Caco-2 (cell line): ENCODE results near the gene NR4A2. TPM values are rescaled to one million over a fixed set of nuclear protein-coding genes. Genes with fewer than 3 reads are reported as not detected.
"Not testable (repeated sequence)": the region's sequence is repeated elsewhere in the genome, so short reads cannot be mapped to it uniquely, and the experiment has no call there.

Source experiments
- BruUV-seq: library from RNA; stranded (reverse); fragments of 400-500 nt; replicated peaks from 2 replicates; lab custom pipeline; 2021; lab: Mats Ljungman, UMichigan
- CTCF ChIA-PET: fragments of 300-600 bp; sonication (Branson Sonifier 250); formaldehyde crosslinking; loops from one replicate; lab custom pipeline; 2022; ENCODE audit warnings: antibody characterized with exemption; lab: Charles Lee
- POLR2A ChIA-PET: fragments of 300-600 bp; sonication (Branson Sonifier 250); formaldehyde crosslinking; loops from one replicate; lab custom pipeline; 2022; ENCODE audit warnings: antibody characterized with exemption; lab: Charles Lee
- DNase-seq, 2 experiments: peaks; one replicate each; pipeline versions ENCODE4 v3.0.0 to v3.0.0-alpha.2; 2020 to 2022
- H3K27me3 ChIP-seq: replicated peaks from 2 replicates; pipeline ENCODE4 v1.6.0; 2011; ENCODE audit warnings: low read length; ENCODE audit not compliant: control insufficient read depth, insufficient read depth
- H3K36me3 ChIP-seq: 2 replicates; pipeline ENCODE4 v1.5.1; 2011; ENCODE audit warnings: low read length; ENCODE audit not compliant: control insufficient read depth, insufficient read depth
- H3K4me1 ChIP-seq: fragments of 250-450 bp; sonication (Bioruptor Pico); 2 replicates; pipeline ENCODE4 v1.5.1; 2020; ENCODE audit warnings: mild to moderate bottlenecking
- H3K4me3 ChIP-seq: 2 replicates; pipeline ENCODE4 v1.5.1; 2011; ENCODE audit warnings: low read depth, mild to moderate bottlenecking, control low read depth, low read length
- H3K9me3 ChIP-seq: fragments of 250-450 bp; sonication (Bioruptor Pico); 2 replicates; pipeline ENCODE4 v1.5.1; 2020; ENCODE audit warnings: mild to moderate bottlenecking, moderate library complexity
- H3K27ac Mint-ChIP-seq: one replicate; pipeline ENCODE4 v1.8.0; 2022; ENCODE audit warnings: mixed read lengths; ENCODE audit not compliant: unreplicated experiment
- H3K27me3 Mint-ChIP-seq: one replicate; pipeline ENCODE4 v1.8.0; 2022; ENCODE audit warnings: mixed read lengths; ENCODE audit not compliant: insufficient read depth, unreplicated experiment
- H3K36me3 Mint-ChIP-seq: one replicate; pipeline ENCODE4 v1.8.0; 2022; ENCODE audit warnings: mild to moderate bottlenecking, mixed read lengths; ENCODE audit not compliant: insufficient read depth, unreplicated experiment
- H3K4me1 Mint-ChIP-seq: one replicate; pipeline ENCODE4 v1.8.0; 2022; ENCODE audit warnings: low read depth, mixed read lengths; ENCODE audit not compliant: unreplicated experiment
- H3K4me3 Mint-ChIP-seq: one replicate; pipeline ENCODE4 v1.8.0; 2022; ENCODE audit warnings: mild to moderate bottlenecking, moderate library complexity, mixed read lengths; ENCODE audit not compliant: unreplicated experiment
- H3K9me3 Mint-ChIP-seq: one replicate; pipeline ENCODE4 v1.8.0; 2022; ENCODE audit warnings: mixed read lengths; ENCODE audit not compliant: unreplicated experiment
- intact Hi-C: fragments of 100-400 bp; cut with micrococcal nuclease; formaldehyde crosslinking; loops from one replicate; pipeline ENCODE4 v1.10.0; 2022; ENCODE audit not compliant: unreplicated experiment
- total RNA-seq: library from RNA; stranded (reverse); gene quantifications from 2 replicates; pipeline ENCODE4 v1.2.3, GENCODE V29; 2022
- TF ChIP-seq, protein P1 (sequence below), 2 experiments: fragments of 200-600 bp in 1 of 2; IDR thresholded peaks; 1 replicate in 1 of 2; 2 replicates in 1 of 2; pipeline versions ENCODE4 v1.5.1 to v1.8.0; 2011 to 2022; ENCODE audit warnings: antibody characterized with exemption in 1 of 2, control low read depth in 1 of 2, inconsistent platforms in 1 of 2, low read depth in 1 of 2, low read length in 1 of 2, mild to moderate bottlenecking in 1 of 2, moderate library complexity in 1 of 2; ENCODE audit not compliant: insufficient read depth in 1 of 2, severe bottlenecking in 1 of 2, unreplicated experiment in 1 of 2

The NR4A2 gene
- total RNA-seq, 1 experiment from 2014 or later, result 0.91 TPM

DNA sequence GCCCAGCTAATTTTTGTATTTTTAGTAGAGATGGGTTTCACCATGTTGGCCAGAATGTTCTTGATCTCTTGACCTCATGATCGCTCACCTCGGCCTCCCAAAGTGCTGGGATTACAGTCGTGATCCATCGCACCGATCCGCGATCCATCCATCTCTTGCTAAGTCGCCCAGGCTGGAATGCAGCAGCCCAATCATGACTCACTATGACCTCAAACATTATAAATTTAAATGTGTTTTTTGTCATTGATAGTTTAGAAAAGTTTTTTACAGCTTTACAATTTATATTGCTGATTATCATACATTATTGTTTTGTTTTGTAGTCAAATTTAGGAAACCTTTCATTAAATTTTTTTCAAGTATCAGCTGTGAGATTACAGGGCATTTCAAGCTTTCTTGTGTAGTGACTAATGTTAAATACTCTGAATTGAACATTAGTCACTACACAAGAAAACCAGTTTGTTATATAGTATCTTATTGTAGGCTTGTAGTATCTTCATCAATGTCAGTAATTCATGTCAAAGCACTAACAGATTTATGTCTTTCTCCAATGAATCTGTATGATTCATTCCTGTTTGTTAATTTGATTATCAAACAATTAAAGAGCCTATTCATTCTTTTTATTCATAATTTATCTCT, 37.5 kb downstream of the NR4A2 start:
- H3K27me3 Mint-ChIP-seq, result peaks cover 4% of the 10 kb centered on the region
- H3K36me3 Mint-ChIP-seq, result no peaks in the 10 kb centered on the region
- intact Hi-C loops, result no loop called here
- no TSS peak for BruUV-seq
- CTCF ChIA-PET, result no interaction called here
- H3K36me3 ChIP-seq, result no peaks in the 10 kb centered on the region
- no peak overlapping the region for H3K4me3 ChIP-seq
- peaks cover 6% of the 10 kb centered on the region for H3K9me3 Mint-ChIP-seq
- DNase-seq, result no peak
- no peak overlapping the region for H3K4me3 Mint-ChIP-seq
- peaks cover 11% of the 10 kb centered on the region for H3K9me3 ChIP-seq
- 0 out of 2 replicates have a peak, but pooled peaks cover under 1% of the 10 kb centered on the region for H3K4me1 ChIP-seq
- H3K27me3 ChIP-seq, result no peaks in the 10 kb centered on the region
- TF ChIP-seq, protein P1, sequence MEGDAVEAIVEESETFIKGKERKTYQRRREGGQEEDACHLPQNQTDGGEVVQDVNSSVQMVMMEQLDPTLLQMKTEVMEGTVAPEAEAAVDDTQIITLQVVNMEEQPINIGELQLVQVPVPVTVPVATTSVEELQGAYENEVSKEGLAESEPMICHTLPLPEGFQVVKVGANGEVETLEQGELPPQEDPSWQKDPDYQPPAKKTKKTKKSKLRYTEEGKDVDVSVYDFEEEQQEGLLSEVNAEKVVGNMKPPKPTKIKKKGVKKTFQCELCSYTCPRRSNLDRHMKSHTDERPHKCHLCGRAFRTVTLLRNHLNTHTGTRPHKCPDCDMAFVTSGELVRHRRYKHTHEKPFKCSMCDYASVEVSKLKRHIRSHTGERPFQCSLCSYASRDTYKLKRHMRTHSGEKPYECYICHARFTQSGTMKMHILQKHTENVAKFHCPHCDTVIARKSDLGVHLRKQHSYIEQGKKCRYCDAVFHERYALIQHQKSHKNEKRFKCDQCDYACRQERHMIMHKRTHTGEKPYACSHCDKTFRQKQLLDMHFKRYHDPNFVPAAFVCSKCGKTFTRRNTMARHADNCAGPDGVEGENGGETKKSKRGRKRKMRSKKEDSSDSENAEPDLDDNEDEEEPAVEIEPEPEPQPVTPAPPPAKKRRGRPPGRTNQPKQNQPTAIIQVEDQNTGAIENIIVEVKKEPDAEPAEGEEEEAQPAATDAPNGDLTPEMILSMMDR (IDR thresholded peaks at IDR 0.05; ENCODE audit: insufficient read depth in 1 of 2, low read depth in 1 of 2, low read length in 1 of 2, severe bottlenecking in 1 of 2, unreplicated experiment in 1 of 2), result no peak
- no peaks in the 10 kb centered on the region for H3K4me1 Mint-ChIP-seq
- no peak overlapping the region for H3K27ac Mint-ChIP-seq
- POLR2A ChIA-PET, result no interaction called here

DNA sequence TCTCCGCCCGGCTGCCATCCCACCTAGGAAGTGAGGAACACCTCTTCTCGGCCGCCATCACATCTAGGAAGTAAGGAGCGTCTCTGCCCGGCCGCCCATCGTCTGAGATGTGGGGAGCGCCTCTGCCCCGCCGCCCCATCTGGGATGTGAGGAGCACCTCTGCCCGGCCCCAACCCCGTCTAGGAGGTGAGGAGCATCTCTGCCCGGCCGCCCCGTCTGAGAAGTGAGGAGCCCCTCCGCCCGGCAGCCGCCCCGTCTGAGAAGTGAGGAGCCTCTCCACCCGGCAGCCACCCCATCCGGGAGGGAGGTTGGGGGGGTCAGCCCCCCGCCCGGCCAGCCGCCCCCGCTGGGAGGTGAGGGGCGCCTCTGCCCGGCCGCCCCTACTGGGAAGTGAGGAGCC, 39.1 kb downstream of the NR4A2 start:
- CTCF ChIA-PET, H3K4me3 Mint-ChIP-seq, BruUV-seq, H3K27me3 Mint-ChIP-seq, POLR2A ChIA-PET, H3K4me1 Mint-ChIP-seq, H3K27ac Mint-ChIP-seq, H3K9me3 Mint-ChIP-seq, H3K36me3 ChIP-seq, H3K4me3 ChIP-seq, H3K9me3 ChIP-seq, H3K27me3 ChIP-seq, intact Hi-C loops, H3K4me1 ChIP-seq, H3K36me3 Mint-ChIP-seq, DNase-seq: not testable (repeated sequence)

DNA sequence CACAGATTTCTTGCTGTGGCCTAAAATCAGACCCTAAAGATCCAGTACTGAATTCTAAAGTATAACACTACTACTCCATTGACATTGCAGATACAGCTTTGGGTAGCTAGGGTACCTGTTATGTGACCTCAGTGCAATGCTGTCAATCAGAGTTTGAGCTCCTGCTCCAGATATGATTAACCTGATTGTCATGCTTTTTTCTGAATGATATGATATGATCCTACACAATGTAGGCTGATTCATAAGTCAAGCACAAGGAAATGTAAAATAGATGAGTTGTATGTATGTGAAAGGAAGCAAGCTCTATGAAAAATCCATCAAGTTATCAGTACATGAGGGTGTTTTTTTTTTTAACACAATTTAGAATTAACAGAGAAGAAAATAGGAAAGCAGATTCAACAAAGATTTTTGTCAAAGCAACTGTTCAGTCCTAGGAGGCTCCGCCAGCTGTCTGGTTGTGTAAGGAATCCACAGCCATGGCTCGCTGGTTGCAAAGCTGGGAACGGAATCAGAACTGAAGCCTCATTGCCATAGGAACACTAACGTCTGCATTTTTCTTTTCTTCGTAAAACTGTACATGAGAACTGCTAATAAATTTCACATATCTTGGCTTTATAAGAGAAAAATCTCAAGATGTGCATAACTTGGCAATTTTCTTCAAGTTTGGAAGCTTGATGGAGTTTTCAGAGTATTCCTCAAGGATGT, 52.9 kb downstream of the NR4A2 start:
- ChIA-PET POLR2A (no interaction called here), CTCF (no interaction called here)
- no peaks in the 10 kb centered on the region for H3K36me3 ChIP-seq
- no TSS peak for BruUV-seq
- Mint-ChIP-seq H3K4me3 (no peak overlapping the region), H3K4me1 (no peaks in the 10 kb centered on the region), H3K27me3 (peaks cover 3% of the 10 kb centered on the region), H3K36me3 (no peaks in the 10 kb centered on the region), H3K9me3 (no peaks in the 10 kb centered on the region), H3K27ac (no peak overlapping the region)
- H3K9me3 ChIP-seq, result no peaks in the 10 kb centered on the region
- H3K4me3 ChIP-seq, result no peak overlapping the region
- no peaks in the 10 kb centered on the region for H3K27me3 ChIP-seq
- H3K4me1 ChIP-seq, result no peaks in the 10 kb centered on the region
- DNase-seq, result no peak
- TF ChIP-seq, protein P1 (IDR thresholded peaks at IDR 0.05; ENCODE audit: insufficient read depth in 1 of 2, low read depth in 1 of 2, low read length in 1 of 2, severe bottlenecking in 1 of 2, unreplicated experiment in 1 of 2), result no peak
- intact Hi-C loops, result no loop called here

Other genes starting within 250 kb of the NR4A2 start
- gene GPD2, start 103.7 kb upstream of the NR4A2 start, total RNA-seq, result 56.8 and 58.3 TPM in 2 replicates